Suprapubic skin (tissue), 4 donors: Measurements from ENCODE around the gene PODN. TPM values are rescaled to one million over a fixed set of nuclear protein-coding genes. Genes with fewer than 3 reads are reported as not detected.

Experiments used
- DNase-seq, 2 donors: peaks; one replicate each; pipeline ENCODE4 v3.0.0-alpha.2; 2019; ENCODE audit warnings: low spot score in 2 of 2
- H3K27ac ChIP-seq: fragments of 200-600 bp; sonication (generic); one replicate; pipeline ENCODE4 v1.5.1; 2019
- H3K27me3 ChIP-seq: fragments of 200-600 bp; sonication (generic); one replicate; pipeline ENCODE4 v1.5.1; 2019
- H3K36me3 ChIP-seq: fragments of 200-600 bp; sonication (generic); one replicate; pipeline ENCODE4 v1.5.1; 2019
- H3K4me1 ChIP-seq: fragments of 200-600 bp; sonication (generic); one replicate; pipeline ENCODE4 v1.5.1; 2019
- H3K4me3 ChIP-seq: fragments of 200-600 bp; sonication (generic); one replicate; pipeline ENCODE4 v1.5.1; 2019; ENCODE audit warnings: mild to moderate bottlenecking
- H3K9me3 ChIP-seq: fragments of 200-600 bp; sonication (generic); one replicate; pipeline ENCODE4 v1.5.1; 2019
- EP300 ChIP-seq: sonication (generic); formaldehyde crosslinking; IDR thresholded peaks from one replicate; pipeline ENCODE4 v1.6.1; 2017; ENCODE audit warnings: antibody characterized with exemption
- POLR2A ChIP-seq, 2 donors: fragments of 450-650 bp; IDR thresholded peaks; one replicate each; pipeline ENCODE4 v1.6.1; 2017; ENCODE audit warnings: antibody characterized with exemption in 2 of 2, mild to moderate bottlenecking in 2 of 2, moderate library complexity in 2 of 2
- POLR2AphosphoS5 ChIP-seq, 3 donors: sonication (generic); formaldehyde crosslinking; IDR thresholded peaks; one replicate each; pipeline ENCODE4 v1.6.1; 2017; ENCODE audit warnings: antibody characterized with exemption in 3 of 3
- WGBS: methylation state at CpG from one replicate; pipeline ENCODE4 v1.1.5; 2018; 5-methylcytosine and 5-hydroxymethylcytosine counted together
- total RNA-seq, 4 donors: library from RNA; depleted of rRNA; stranded (reverse); fragments of >200 nt; gene quantifications; one replicate each; pipeline ENCODE4 v1.1.0, GENCODE V29; 2016
- TF ChIP-seq, protein P1 (sequence below), 2 donors: fragments of 200-600 bp in 1 of 2; fragments of 450-650 bp in 1 of 2; sonication (generic) in 1 of 2; IDR thresholded peaks; one replicate each; pipeline ENCODE4 v1.5.1; 2016 to 2019; ENCODE audit warnings: antibody characterized with exemption in 2 of 2, mild to moderate bottlenecking in 1 of 2, moderate library complexity in 1 of 2

PODN gene
- total RNA-seq, 4 donors from 2014 or later, result 13.9 to 32.8 (median 19.8) TPM

DNA sequence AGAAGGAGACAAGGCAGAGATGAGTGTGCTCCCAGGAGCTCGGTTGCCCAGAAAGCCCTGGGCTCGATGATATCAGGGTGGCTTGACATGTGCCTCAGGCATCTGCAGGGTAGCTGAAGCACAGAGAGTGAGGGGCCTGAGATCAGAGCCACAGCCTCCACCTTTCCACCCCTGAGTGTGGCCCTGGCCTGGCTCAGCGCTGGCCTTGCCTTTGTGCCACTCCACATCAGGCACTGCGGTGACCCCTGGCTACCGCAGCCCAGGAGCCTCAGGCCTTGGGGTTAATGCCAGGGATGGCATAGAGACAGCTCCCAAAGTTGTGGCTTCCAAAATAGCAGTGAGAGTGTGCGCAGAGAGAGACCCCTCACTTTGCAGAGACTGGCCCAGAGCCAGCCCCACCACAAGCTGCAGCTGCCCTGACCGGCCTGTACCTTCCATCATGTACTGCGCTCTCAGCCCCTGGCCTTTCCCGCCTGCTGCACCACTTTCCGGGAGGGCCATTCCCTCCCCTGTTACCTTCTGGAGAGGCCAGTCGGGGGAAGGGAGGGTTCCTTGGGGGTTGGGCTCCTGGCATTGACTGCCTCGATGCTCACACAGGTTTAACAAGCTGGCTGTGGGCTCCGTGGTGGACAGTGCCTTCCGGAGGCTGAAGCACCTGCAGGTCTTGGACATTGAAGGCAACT is 19.5 kb downstream of the PODN start:
- H3K4me3 ChIP-seq, result no peak overlapping the region
- H3K27me3 ChIP-seq, result no peaks in the 10 kb centered on the region
- no peak for DNase-seq
- no peaks in the 10 kb centered on the region for H3K9me3 ChIP-seq
- no peak for TF ChIP-seq EP300
- no peak for TF ChIP-seq POLR2AphosphoS5 (IDR thresholded peaks at IDR 0.05)
- TF ChIP-seq, protein P1, sequence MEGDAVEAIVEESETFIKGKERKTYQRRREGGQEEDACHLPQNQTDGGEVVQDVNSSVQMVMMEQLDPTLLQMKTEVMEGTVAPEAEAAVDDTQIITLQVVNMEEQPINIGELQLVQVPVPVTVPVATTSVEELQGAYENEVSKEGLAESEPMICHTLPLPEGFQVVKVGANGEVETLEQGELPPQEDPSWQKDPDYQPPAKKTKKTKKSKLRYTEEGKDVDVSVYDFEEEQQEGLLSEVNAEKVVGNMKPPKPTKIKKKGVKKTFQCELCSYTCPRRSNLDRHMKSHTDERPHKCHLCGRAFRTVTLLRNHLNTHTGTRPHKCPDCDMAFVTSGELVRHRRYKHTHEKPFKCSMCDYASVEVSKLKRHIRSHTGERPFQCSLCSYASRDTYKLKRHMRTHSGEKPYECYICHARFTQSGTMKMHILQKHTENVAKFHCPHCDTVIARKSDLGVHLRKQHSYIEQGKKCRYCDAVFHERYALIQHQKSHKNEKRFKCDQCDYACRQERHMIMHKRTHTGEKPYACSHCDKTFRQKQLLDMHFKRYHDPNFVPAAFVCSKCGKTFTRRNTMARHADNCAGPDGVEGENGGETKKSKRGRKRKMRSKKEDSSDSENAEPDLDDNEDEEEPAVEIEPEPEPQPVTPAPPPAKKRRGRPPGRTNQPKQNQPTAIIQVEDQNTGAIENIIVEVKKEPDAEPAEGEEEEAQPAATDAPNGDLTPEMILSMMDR (IDR thresholded peaks at IDR 0.05), result no peak
- TF ChIP-seq POLR2A (IDR thresholded peaks at IDR 0.05), result no peak
- peaks cover 3% of the 10 kb centered on the region for H3K4me1 ChIP-seq
- no peak overlapping the region for H3K27ac ChIP-seq
- H3K36me3 ChIP-seq, result peaks cover 43% of the 10 kb centered on the region
- WGBS, result 78% methylated on average over 5 of the region's 14 CpGs

DNA sequence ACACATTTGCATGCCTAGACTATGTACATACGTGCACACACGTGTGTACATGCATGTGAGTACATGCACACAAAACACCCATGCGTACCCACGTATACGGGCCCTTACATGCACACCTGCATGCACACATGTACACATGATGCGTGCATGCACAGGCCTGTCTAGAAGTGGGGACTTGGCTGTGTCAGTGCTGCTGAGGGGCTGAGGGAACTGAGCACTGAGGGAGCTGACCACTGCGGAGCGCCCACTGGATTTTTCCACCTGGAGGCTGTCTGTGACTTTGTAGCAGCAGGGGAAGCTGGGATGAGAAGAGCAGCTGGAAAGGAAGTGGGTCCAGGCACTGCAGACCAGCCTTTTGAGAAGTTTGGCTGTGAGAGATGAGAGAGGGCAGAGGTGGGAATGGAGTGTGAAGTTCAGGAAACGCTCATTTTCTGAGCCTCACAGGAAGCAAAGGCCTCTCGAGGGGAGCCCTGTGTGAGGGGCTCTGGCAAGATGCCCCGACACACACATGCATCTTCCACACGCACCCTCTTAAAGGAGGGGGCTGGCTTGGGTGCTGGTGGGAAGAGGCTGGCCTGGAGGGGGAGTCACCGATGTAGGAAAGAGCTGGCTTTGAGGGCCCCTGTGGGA is 20.9 kb downstream of the PODN start:
- no peaks in the 10 kb centered on the region for H3K27me3 ChIP-seq
- peaks cover 3% of the 10 kb centered on the region for H3K4me1 ChIP-seq
- H3K27ac ChIP-seq, result no peak overlapping the region
- DNase-seq, result no peak
- WGBS, result 80% methylated on average over 13 of the region's 13 CpGs
- peaks cover 38% of the 10 kb centered on the region for H3K36me3 ChIP-seq
- no peaks in the 10 kb centered on the region for H3K9me3 ChIP-seq
- H3K4me3 ChIP-seq, result no peak overlapping the region
- TF ChIP-seq POLR2A (IDR thresholded peaks at IDR 0.05) (no peak), EP300 (no peak), POLR2AphosphoS5 (IDR thresholded peaks at IDR 0.05) (no peak)
- TF ChIP-seq, protein P1 (IDR thresholded peaks at IDR 0.05), result no peak

DNA sequence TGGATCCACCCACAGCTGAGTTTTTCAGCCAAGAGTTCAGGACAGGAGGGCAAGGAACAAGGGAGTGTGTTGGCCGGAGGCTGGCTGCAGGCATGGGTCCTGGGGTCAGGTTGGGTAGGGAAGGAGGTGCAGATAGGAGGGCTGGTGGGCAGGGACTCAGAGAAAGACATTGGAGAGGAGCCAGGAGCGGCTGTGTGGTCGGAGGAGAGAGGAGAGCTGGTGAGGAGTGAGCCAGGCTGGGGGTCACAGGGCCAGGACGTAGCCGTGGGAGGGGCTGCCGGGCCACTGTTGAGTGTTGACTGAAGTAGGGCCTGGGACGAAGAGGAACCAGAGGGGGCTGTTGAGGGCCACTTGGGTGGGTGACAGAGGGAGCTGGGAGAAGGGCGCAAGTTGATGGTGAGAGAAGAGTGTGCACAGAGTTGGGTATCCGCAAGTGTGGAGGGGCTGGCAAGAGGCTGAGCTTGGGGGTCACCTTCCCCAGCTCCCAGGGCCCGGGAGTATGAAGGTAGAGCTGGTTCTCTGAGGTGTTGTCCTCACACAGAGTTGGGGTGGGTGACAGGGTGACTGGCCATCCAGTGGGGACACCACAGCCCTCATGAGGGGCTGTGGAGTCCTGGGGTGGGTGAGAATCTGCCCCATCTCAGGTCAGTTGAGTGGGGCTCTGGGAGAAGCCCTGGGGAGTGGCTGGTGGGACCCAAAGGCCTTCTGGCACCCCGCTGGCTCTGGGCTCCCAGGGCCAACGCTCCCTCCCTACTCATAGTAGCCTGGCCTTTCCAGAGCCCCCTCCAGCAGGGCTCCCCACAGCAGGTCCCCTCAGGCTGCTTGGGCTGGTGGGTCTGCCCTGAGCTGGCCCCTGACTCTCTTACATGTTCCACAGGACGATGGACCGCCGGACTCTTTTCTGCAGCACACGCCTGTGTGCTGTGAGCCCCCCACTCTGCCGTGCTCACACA is 21.9 kb downstream of the PODN start:
- Histone ChIP-seq H3K9me3 (no peaks in the 10 kb centered on the region), H3K4me1 (peaks cover 3% of the 10 kb centered on the region), H3K27ac (no peak overlapping the region), H3K36me3 (peaks cover 29% of the 10 kb centered on the region), H3K4me3 (no peak overlapping the region), H3K27me3 (no peaks in the 10 kb centered on the region)
- TF ChIP-seq POLR2AphosphoS5 (IDR thresholded peaks at IDR 0.05), result no peak
- TF ChIP-seq, protein P1 (IDR thresholded peaks at IDR 0.05), result no peak
- no peak for TF ChIP-seq POLR2A (IDR thresholded peaks at IDR 0.05)
- TF ChIP-seq EP300, result no peak
- 79% methylated on average over 12 of the region's 17 CpGs for WGBS
- DNase-seq, result no peak

DNA sequence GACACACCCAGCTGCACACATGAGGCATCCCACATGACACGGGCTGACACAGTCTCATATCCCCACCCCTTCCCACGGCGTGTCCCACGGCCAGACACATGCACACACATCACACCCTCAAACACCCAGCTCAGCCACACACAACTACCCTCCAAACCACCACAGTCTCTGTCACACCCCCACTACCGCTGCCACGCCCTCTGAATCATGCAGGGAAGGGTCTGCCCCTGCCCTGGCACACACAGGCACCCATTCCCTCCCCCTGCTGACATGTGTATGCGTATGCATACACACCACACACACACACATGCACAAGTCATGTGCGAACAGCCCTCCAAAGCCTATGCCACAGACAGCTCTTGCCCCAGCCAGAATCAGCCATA is 22.6 kb downstream of the PODN start:
- Histone ChIP-seq H3K9me3 (no peaks in the 10 kb centered on the region), H3K4me1 (peaks cover 3% of the 10 kb centered on the region), H3K36me3 (peaks cover 26% of the 10 kb centered on the region), H3K27me3 (no peaks in the 10 kb centered on the region), H3K4me3 (no peak overlapping the region), H3K27ac (no peak overlapping the region)
- no peak for DNase-seq
- TF ChIP-seq POLR2A (IDR thresholded peaks at IDR 0.05) (no peak), POLR2AphosphoS5 (IDR thresholded peaks at IDR 0.05) (no peak), EP300 (no peak)
- TF ChIP-seq, protein P1 (IDR thresholded peaks at IDR 0.05), result no peak
- 45% methylated on average over 7 of the region's 8 CpGs for WGBS
